NCI-H146 treated with DMSO at 0.1 percent for 48 hours (cell line): Measurements from ENCODE around the gene RCAN1.
"Not testable (repeated sequence)": the region's sequence is repeated elsewhere in the genome, so short reads cannot be mapped to it uniquely, and the experiment has no call there.

Experiments
- DNase-seq: peaks from one replicate; lab custom pipeline; 2025; ENCODE audit not compliant: unreplicated experiment; lab: John Stamatoyannopoulos, UW

Gene RCAN1

DNA sequence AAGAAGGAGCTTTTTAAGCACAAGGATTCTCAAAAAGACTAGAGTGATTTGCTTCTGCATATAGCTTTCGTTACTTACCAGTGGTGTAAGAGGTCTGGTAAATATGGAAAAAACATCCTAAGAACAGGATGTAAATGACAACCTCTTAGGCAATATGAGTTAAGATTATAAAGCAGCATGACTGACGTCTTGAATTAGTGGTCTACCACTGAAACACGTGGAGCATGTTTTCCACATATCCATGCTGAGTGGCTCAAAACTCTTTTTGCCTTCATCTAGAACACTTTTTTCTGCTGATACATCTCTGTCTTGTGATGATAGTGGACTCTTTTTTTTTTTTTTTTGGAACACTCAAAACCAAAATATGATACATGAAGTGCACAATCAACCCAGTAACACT lies 44.6 kb downstream of the RCAN1 start:
- DNase-seq, result no peak

GRCh38 chr21:34569381-34569979 lies 45.4 kb downstream of the RCAN1 start:
- DNase-seq, result no peak

DNA sequence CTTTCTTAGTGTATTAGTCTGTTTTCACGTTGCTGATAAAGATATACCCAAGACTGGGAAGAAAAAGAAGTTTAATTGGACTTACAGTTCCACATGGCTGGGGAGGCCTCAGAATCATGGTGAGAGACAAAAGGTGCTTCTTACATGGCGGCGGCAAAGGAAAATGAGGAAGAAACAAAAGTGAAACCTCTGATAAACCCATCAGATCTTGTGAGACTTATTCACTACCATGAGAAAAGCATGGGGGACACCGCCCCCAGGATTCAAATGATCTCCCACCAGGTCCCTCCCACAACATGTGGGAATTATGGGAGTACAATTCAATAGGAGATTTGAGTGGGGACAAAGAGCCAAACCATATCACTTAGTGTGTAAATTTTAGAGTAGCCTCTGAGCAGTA lies 46.1 kb downstream of the RCAN1 start:
- DNase-seq, result not testable (repeated sequence)

- no peak for DNase-seq
Observed at GRCh38 chr21:34567604-34568155, 47.2 kb downstream of the RCAN1 start.

DNA sequence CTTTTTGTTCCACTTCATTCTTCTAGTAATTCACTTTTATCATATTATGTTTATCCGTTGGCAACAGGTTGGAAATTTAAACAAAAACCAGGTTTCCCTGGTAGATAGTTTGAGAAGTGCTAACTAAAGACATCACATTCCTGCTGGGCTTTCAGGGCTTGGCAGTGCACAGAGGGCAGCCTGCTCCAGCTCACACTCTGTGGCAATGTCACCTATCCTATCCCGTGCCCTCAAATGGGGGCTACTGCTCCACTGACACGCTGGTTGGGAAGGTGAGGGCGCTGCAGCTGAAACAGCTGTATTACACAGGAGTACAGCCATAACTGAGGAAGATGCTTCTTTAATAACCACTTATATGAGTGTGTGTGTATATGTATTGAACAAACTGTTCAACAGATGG lies 49.7 kb downstream of the RCAN1 start:
- no peak for DNase-seq

- not testable (repeated sequence) for DNase-seq
Observed at GRCh38 chr21:34563370-34563769, 51.5 kb downstream of the RCAN1 start.

GRCh38 chr21:34561806-34562205 lies 53.1 kb downstream of the RCAN1 start:
- DNase-seq, result no peak

GRCh38 chr21:34560609-34561008 lies 54.3 kb downstream of the RCAN1 start:
- DNase-seq, result no peak

DNA sequence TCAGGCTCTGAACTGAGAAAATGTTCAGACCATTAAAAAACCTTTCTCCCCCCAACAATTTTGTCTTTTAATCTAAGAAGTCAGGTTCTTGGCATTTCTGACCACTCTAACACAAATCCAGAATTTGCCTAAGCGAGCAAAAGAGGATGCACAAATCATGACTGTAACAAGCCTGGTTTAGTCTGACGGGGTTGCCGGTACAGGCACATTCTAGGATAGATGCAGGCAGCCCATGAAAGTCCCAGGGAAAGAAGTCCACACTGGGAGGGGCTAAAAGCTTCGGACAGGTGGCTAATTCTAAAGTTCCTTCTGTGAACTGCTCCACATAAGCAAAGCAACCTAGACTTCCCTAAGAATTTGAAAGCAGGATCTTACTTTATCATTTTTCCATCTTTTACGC lies 54.9 kb downstream of the RCAN1 start:
- DNase-seq, result no peak

DNA sequence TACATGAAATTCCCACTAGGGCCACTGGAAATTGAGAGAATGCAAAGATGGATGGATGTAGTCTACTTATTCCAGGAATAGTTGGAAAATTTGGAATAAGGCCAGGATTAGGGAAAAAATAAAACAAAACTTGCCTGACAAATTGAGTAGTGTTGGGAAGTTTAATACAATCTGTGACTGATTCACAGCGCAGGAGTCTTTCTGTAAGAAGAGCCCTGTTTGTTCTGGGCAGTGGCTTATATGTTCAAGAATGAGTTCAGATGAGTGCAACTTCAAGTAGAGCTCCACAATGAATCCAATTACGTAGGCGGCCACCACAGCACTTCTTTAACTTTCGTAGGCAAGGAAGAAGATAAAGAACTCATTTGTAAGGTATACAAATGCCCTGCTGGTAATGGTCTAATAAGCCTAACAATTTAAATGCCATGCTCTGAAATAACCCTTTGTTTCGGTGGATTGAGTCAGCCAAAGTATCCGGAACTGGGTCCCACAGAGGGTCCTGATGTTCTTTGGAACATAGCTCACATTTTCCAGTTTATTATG lies 55.8 kb downstream of the RCAN1 start:
- no peak for DNase-seq

- no peak for DNase-seq
Observed at GRCh38 chr21:34558166-34558565, 56.7 kb downstream of the RCAN1 start.

DNA sequence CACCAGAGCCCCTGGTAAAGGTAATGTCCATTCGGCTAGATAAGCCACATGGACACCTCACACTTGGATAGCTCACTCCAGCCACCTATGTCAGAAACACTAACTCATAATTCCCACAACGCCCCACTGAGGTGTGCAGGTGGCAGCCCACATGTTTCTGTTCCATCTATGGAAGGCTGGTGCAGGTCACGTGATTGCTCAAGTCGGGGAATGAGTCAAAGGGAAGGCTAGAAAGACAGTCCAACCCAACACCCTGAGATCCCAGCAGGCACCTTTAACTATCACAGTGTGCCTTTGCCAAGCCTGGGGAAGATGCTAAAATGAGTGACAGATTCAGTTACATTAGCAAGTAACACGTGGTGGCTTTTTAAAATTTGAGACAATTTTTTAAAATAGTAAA lies 57.7 kb downstream of the RCAN1 start:
- DNase-seq, result no peak

DNA sequence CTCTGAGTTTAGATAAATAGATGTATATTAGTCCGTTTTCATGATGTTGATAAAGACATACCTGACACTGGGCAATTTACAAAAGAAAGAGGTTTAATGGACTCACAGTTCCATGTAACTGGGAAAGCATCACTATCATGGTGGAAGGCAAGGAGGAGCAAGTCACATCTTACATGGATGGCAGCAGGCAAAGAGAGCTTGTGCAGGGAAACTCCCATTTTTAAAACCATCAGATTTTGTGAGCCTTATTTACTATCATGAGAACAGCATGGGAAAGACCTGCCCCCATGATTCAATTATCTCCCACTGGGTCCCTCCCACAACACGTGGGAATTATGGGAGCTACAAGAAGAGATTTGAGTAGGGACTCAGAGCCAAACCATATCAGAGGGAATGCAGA lies 60.2 kb downstream of the RCAN1 start:
- not testable (repeated sequence) for DNase-seq

GRCh38 chr21:34554227-34554626 lies 60.7 kb downstream of the RCAN1 start:
- no peak for DNase-seq

DNA sequence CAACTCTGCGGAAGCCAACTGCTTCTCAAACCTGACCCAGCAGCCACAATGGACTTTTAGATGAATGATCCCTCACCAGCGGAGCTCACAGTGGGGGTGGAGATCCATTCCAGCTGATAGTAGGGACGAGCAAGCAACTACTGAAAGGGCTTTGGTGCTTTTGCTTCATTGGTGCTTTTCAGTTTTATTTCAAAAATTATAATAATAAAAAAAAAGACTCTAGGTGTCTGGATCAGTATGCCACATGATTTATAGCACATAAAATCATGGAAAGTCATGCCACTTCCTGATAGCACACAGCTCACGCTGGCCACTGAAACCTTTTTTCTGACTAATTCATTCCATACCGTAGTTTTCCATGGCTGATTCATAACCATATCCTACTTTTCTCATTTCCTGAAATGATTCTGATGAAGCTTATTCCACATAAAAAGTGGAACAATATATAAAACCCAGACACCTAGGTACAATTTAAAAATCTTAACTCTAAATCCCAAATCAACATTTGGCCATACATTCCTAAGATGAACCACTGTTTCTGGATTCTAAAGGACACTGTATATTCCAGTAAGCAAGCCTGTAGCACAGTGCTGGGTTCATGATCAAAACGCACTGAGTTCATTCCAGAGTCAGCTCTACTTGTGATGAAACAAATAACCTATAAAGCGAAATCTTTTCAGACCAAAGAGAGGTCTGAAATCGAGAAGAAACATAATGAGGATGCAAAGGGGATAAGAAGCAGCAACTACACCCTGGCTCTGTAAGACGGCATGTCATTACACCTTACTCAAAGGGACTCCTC lies 61.6 kb downstream of the RCAN1 start:
- no peak for DNase-seq

- no peak for DNase-seq
Observed at GRCh38 chr21:34552360-34553098, 62.4 kb downstream of the RCAN1 start.

GRCh38 chr21:34550182-34550799 lies 64.6 kb downstream of the RCAN1 start:
- no peak for DNase-seq

- DNase-seq, result no peak
Observed at GRCh38 chr21:34548781-34549376, 66.0 kb downstream of the RCAN1 start.

DNA sequence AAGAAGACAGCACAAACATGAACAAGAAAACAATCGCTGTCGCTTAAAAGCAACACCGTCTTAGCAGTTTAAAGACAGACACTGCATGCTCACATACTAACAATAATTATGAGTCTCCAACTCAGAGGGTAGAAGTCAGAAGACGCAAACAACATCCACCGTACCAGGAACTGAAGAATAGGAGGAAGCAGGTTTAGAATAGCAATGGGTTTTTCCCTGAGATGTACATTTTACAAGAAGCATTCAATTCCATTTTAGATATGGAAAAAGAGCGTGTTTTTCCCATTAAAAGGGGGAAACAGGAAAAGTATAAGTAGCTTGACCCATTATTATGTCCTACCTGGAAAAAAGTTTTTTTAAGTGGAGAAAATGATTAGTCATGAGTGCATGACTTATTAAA lies 68.4 kb downstream of the RCAN1 start:
- no peak for DNase-seq

- DNase-seq, result no peak
Observed at GRCh38 chr21:34545079-34545884, 69.6 kb downstream of the RCAN1 start.
